ENCODE measurements around the gene FAM186B.
"Not testable (repeated sequence)": the region's sequence is repeated elsewhere in the genome, so short reads cannot be mapped to it uniquely, and the experiment has no call there.

Gene FAM186B

DNA sequence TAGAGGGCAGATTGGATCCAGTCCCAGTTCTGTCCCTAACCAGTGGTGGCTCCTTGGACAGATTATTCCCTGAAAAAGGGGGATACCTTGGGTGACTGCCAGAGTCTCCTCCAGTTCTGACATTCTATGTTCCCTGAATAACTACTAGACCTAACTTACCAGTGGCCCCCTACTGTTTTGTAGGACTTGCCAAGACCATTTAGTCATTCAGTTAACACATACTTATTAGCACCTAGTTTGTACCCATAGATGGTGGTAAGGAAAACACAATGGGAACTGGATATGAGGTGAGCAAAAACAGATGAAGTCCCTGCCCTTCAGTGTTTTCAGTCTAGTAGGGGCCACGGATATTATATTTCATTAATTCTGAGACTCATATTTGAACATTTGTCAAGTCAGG lies 21.4 kb upstream of the FAM186B start:
- no peak for FAIRE-seq
- no peak for DNase-seq (ENCODE audit: insufficient read length, low spot score)
- no peak for TF ChIP-seq POLR2A (IDR thresholded peaks at IDR 0.05; ENCODE audit: low read depth, low read length)

DNA sequence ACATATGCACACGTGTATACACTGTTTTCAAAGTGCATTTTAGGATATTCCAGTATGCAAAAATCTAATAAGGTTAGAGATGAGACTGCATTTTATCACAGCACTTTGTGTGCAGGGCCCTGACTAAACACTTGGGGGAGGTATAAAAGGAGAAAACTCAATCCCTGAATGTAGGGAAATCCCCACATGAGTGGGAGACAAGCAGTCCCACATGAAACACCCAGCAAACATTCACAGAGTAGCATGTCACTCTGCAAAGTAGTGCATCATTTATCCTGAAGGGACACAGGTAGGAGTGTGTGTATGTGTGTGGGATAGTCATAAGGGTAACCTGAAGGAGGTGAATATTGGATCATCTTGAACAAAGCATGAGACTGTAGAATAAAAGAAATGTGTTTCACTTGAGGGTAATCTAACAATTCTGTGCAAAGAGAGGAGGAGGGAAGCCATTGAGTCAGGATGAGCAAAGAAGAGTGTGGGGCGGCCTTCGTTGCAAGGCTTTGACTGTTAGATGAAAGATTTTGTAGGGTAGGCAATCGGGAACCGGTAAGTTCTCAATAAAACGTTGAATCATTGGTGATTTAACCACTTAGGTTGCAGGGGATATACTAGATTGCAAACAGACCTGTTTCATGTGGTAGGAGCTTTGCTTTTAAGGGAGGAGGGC lies 20.9 kb upstream of the FAM186B start:
- DNase-seq (ENCODE audit: insufficient read length, low spot score): no peak
- no peak for FAIRE-seq
- TF ChIP-seq POLR2A (IDR thresholded peaks at IDR 0.05; ENCODE audit: low read depth, low read length): no peak

DNA sequence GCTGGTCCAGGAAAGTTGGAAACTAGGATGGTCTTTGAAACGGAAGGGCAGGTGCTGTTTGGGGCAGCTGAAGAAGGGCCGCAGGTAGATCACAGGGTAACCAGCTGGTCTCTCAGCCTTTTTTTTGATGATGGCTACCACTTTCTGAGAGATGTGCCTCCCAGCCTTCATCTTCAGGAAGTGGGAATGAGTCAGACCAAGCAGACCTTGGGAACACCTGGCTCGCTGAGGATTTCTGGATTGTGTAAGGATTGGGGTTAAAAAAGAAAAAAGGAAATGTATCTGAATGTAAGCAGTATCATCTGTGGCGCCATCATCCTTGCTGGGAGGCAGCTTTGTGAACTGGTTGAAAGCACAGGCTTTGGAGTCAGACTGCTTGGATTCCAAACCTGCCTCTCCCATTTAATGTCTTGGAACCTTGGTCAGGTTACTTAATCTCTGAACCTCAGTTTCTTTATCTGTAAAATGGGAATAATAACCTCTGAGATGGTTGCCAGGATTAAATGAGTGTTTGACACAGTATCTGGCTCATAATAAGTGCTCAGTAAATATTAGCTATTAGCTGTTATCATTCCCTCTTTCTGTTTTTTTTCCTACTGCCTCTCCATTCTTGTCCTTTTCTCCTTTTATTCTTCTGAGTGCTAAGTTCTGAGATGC lies 19.6 kb upstream of the FAM186B start:
- no peak for TF ChIP-seq POLR2A (IDR thresholded peaks at IDR 0.05; ENCODE audit: low read depth, low read length)
- peak; percentile 42 for DNase-seq (ENCODE audit: insufficient read length, low spot score)
- no peak for FAIRE-seq

DNA sequence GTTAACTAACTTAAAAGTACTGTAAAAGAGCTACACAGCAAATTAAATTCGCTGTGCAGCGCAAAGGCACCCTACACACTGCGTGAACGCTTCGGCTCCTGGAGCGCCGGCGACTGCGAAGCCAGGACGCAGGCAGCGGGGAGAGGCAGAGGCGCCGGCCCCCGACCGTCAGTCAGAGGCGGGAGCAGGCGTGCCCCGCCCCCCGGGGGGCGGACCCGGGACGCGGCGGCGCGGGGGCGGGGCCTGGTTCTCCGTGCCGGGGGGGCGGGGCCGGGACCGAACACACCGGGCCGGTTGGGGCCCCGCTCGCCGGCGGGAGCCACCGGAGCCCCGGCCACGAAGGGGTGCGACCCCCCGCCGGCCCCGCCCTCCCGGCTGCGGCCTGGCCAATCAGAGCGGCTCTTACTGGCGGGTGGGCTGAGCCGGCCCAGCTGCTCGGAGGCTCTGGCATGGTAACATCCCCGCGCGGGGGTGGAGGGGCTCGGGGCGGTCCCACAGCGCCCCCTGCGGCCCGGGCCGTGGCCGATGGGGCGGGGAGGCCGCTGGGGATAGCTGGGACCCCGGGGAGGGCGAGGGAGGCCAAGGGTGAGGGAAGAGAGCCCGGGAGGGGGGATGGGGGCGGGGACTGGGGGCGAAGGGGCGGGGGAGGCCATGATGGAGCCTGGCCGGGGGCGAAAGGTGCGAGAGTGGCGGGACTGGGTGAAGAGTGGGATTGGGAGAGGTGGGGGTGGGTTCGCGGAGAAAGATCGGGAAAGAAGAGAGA lies 17.9 kb upstream of the FAM186B start, which contains the start of gene PRPF40B:
Gene PRPF40B (plus strand): TSS at position 420 of the 763 bp plus-strand sequence. CDS start 30 bp downstream, at position 450.
- no peak for FAIRE-seq
- DNase-seq (ENCODE audit: insufficient read length, low spot score): peak; percentile 92
- TF ChIP-seq POLR2A (IDR thresholded peaks at IDR 0.05; ENCODE audit: low read depth, low read length): peak; percentile 85

DNA sequence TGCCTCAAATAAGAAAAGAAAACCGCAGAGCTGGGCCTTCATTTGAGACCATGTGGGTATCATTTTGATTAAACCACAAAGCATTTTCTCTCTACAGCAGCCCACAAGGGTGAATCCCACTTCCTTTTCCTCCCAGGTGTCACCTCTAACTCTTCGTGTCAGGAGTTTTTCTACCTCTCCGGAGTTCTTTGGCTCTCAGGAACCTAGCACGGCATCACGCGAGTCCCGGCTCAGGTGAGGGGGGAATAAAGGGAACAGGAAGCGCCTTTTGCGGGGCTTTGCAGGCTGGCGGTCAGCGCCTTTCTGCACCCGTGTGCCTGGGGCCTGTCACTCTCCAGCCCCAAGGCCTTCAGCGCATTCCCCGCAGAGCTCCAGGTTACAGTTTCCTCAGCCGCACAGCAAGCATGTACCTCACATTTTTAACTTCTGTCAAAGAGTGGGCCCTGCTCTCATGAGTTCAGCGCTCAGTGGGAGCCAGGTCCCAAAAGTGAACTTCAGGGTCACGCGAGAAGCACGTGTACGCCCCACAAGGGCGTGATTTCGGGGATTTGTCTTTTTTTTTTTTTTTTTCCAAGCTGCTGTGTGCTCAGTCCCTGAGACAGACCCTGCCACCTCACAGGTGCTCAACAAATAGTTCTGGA lies 17.2 kb upstream of the FAM186B start:
- DNase-seq (ENCODE audit: insufficient read length, low spot score): no peak
- TF ChIP-seq POLR2A (IDR thresholded peaks at IDR 0.05; ENCODE audit: low read depth, low read length): no peak
- FAIRE-seq: no peak

DNA sequence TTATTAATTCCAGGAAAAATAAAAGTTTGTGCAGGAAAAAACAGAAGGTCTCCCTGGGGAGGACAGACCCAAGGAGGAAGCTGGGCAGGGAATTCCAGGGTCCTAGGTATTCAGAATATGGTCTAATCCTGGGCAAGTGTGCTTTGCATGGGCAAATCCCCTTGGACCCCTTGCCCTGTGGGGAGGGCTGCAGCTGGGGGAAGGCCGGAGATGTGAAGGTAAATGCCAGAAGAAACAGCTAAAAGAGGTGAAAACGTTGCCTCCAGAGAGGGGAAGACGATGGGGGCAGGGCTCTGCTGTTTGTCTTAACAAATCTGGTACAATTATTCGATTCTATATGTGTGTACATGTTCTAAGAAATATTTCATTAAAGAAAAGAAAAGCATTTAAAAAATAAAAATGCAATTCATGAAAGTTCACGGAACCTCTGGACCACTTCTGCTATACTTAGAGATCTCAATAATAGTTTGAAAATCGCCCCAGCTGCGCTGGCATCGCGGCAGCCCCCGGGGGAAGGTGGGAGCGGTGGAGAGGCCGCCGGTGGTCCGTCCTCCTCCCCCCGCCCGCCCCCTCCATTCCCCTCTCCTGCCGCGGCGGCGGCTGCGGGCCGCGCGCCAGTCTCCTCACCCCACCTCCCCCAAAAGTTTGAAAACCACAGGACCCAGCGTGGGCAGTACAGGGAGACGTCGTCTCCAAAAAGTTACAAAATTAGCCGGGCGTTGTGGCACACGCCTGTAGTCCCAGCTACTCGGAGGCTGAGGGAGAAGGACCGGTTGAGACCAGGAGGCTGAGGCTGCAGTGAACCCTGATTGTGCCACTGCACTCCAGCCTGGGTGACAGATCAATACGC lies 16.4 kb upstream of the FAM186B start:
- FAIRE-seq (no peak), DNase-seq (ENCODE audit: insufficient read length, low spot score) (no peak)
- no peak for TF ChIP-seq POLR2A (IDR thresholded peaks at IDR 0.05; ENCODE audit: low read depth, low read length)

DNA sequence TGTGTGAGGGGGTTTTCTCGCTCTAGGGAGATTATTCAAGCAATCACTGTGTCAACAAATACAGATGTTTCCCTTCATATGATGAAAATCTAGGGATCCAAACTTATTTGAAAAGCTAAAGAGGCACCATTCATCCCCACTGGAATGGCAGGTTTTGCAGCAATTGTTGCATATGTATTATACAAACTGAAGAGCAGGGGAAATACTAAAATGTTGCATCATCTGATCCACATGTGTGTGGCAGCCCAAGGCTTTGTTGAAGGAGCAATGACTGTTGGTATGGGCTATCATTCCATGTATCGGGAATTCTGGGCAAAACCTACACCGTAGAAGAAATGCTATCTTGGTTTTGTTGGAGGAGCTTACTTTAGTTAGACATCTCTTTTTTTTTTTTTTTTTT lies 13.8 kb upstream of the FAM186B start:
- no peak for FAIRE-seq
- TF ChIP-seq POLR2A (IDR thresholded peaks at IDR 0.05; ENCODE audit: low read depth, low read length): no peak

DNA sequence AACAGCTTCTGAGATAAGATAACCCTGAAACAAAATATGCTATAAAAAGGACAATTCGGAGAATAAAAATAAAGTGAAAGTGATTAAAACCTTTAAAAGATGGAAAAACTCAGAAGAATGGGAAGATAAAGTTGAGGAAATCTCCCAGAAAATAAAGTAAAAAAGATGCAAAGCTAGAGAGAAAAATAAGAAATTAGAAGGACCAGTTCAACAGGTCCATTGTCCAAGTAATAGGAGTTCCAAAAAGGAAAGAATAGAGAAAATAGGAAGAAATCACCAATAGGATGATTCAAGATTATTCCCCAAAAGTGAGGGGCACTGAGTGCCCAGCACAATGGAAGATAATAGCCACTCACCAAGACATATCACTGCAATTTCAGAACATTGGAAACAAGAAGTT lies 13.1 kb upstream of the FAM186B start:
- DNase-seq (ENCODE audit: insufficient read length, low spot score) (no peak), FAIRE-seq (no peak)
- no peak for TF ChIP-seq POLR2A (IDR thresholded peaks at IDR 0.05; ENCODE audit: low read depth, low read length)

More for the DNA sequence above, 13.8 kb upstream of the FAM186B start:
- no peak for DNase-seq (ENCODE audit: insufficient read length, low spot score)

DNA sequence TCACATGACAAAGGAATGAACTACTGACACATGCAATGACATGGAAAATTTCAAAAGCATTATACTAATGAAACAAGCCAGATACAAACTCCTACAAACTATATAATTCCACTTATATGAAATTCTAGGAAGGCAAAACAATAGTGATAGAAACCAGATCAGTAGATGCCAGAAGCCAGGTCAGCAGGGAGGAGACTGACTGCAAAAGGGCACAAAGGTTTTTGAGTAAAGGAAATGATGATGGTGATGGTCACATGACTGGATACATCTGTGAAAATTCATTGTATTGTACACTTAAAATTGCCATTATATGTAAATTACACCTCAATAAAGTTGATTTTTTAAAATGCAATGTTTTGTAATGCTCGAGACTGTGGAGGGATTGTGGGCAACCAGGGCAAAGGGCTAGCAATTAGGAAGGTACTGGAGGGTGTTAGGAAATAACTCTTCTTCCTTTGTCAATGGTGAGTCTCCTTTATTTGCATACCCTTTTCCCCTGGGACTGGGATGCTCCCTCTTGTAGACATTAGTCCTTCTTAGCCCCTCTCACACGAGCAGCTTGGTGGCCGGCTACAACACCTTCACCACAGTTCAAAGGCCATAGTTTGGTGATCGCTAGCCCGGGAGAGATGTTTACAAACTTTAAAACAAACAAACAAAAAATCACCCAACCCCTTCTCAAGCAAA lies 11.2 kb upstream of the FAM186B start:
- DNase-seq (ENCODE audit: insufficient read length, low spot score) (no peak), FAIRE-seq (no peak)
- TF ChIP-seq POLR2A (IDR thresholded peaks at IDR 0.05; ENCODE audit: low read depth, low read length): no peak

DNA sequence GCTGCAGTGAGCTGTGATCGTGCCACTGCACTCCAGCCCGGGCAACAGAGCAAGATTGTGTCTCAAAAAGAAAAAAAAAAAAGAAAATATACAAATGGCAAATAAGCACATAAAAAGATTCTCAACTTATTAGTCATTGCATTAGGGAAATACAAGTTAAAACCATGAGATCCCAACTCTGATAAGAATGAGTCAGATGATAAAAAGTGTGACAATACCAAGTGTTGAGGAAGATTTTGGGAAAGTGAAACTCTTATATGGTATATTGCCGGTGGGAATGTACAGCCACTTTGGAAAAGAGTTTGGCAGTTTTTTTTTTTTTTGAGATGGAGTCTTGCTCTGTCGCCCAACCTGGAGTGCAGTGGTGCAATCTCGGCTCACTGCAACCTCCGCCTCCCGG lies 10.3 kb upstream of the FAM186B start:
- no peak for FAIRE-seq
- no peak for DNase-seq (ENCODE audit: insufficient read length, low spot score)

DNA sequence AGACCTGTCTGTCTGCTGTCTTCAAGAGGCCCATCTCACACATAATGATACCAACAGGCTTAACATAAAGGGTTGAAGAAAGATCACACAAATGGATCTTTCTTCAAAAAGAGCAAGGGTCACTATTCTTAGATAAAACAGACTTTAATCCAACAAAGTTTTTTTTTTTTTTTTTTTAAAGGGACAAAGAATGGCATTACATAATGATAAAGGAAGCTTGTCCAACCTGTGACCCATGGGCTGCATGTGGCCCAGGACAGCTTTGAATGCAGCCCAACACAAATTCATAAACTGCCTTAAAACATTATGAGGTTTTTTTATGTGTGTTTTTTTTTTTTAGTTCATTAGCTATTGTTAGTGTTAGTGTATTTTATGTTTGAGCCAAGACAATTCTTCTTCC lies 6.8 kb upstream of the FAM186B start:
- no peak for DNase-seq (ENCODE audit: insufficient read length, low spot score)
- no peak for TF ChIP-seq POLR2A (IDR thresholded peaks at IDR 0.05; ENCODE audit: low read depth, low read length)
- no peak for FAIRE-seq

More for the DNA sequence above, 10.3 kb upstream of the FAM186B start:
- TF ChIP-seq POLR2A (IDR thresholded peaks at IDR 0.05; ENCODE audit: low read depth, low read length): no peak

DNA sequence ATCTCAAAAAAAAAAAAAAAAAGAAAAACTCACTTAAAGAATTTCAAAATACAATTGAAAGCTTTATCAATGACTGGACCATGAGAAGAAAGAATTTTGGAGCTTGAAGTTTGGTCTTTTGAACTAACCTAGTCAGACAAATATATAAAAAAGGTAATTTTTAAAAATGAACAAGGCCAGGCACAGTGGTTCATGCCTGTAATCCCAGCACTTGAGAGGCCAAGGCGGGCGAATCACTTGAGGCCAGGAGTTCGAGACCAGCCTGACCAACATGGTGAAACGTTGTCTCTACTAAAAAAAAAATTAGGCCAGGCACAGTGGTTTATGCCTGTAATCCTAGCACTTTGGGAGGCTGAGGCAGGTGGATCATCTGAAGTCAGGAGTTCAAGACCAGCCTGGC lies 5.3 kb upstream of the FAM186B start:
- FAIRE-seq; DNase-seq (ENCODE audit: insufficient read length, low spot score): not testable (repeated sequence)

DNA sequence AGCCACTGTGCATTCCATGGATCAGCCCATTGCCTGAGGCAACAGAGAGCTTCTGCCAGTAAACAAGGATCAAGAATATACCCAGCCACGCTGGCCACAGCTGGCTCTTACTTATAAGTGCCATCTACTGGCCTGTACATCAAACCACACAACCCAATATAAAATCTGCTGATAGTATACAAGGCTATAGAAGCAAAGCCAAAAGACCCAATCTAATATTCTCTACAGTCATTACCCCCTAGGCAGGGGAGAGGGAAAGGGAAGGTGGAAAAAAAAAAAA lies 4.4 kb upstream of the FAM186B start:
- TF ChIP-seq POLR2A (IDR thresholded peaks at IDR 0.05; ENCODE audit: low read depth, low read length): no peak
- no peak for FAIRE-seq
- DNase-seq (ENCODE audit: insufficient read length, low spot score): no peak

All from H54 (cell line).